Loucy (cell line): ENCODE results near the gene MICU2.

ENCODE experiments used
- H2AFZ ChIP-seq: fragments of 200-600 bp; sonication (generic); 2 replicates; pipeline ENCODE4 v1.6.0; 2016; ENCODE audit warnings: antibody characterized with exemption, mild to moderate bottlenecking, low read length, moderate library complexity
- H3F3A ChIP-seq: fragments of 200-600 bp; 2 replicates; pipeline ENCODE4 v1.6.0; 2016; ENCODE audit warnings: antibody characterized with exemption, low read depth, mild to moderate bottlenecking
- H3K27me3 ChIP-seq: fragments of 200-600 bp; sonication (generic); 2 replicates; pipeline ENCODE4 v1.6.1; 2014; ENCODE audit warnings: low read length, mild to moderate bottlenecking; ENCODE audit not compliant: insufficient read depth, poor library complexity, severe bottlenecking
- H3K36me3 ChIP-seq: fragments of 200-600 bp; sonication (generic); 2 replicates; pipeline ENCODE4 v1.6.1; 2016; ENCODE audit warnings: low read length; ENCODE audit not compliant: insufficient read depth
- H3K4me1 ChIP-seq: fragments of 200-600 bp; sonication (generic); 2 replicates; pipeline ENCODE4 v1.5.1; 2014; ENCODE audit warnings: low read length, mild to moderate bottlenecking; ENCODE audit not compliant: insufficient read depth, poor library complexity, severe bottlenecking
- H3K4me2 ChIP-seq: fragments of 200-600 bp; sonication (generic); 2 replicates; pipeline ENCODE4 v1.6.0; 2014; ENCODE audit warnings: antibody characterized with exemption, low read length, low read depth, mild to moderate bottlenecking; ENCODE audit not compliant: poor library complexity, severe bottlenecking
- H3K4me3 ChIP-seq: fragments of 200-600 bp; sonication (generic); 2 replicates; pipeline ENCODE4 v1.5.1; 2014; ENCODE audit warnings: low read length, mild to moderate bottlenecking, mixed read lengths; ENCODE audit not compliant: poor library complexity, severe bottlenecking
- H3K79me2 ChIP-seq: fragments of 200-600 bp; sonication (generic); 2 replicates; pipeline ENCODE4 v1.6.1; 2014; ENCODE audit warnings: low read length; ENCODE audit not compliant: insufficient read depth
- H3K9ac ChIP-seq: fragments of 200-600 bp; sonication (generic); 2 replicates; pipeline ENCODE4 v1.6.0; 2014; ENCODE audit warnings: mild to moderate bottlenecking, low read depth, low read length, moderate library complexity; ENCODE audit not compliant: poor library complexity, severe bottlenecking
- H3K9me2 ChIP-seq: fragments of 200-600 bp; sonication (generic); replicated peaks from 2 replicates; pipeline ENCODE4 v1.6.1; 2016; ENCODE audit warnings: low read depth, low read length, mixed read lengths
- H3K9me3 ChIP-seq: fragments of 200-600 bp; sonication (generic); 2 replicates; pipeline ENCODE4 v1.6.1; 2014; ENCODE audit warnings: mild to moderate bottlenecking, antibody characterized with exemption, low read length, low read depth; ENCODE audit not compliant: insufficient read depth
- H4K20me1 ChIP-seq: fragments of 200-600 bp; sonication (generic); 2 replicates; pipeline ENCODE4 v1.6.0; 2014; ENCODE audit warnings: antibody characterized with exemption, low read length, mild to moderate bottlenecking; ENCODE audit not compliant: insufficient read depth, poor library complexity, severe bottlenecking
- CTCF ChIP-seq: fragments of 200-600 bp; sonication (generic); conservative IDR thresholded peaks from 2 replicates; pipeline ENCODE4 v1.5.1; 2014; ENCODE audit warnings: mild to moderate bottlenecking, antibody characterized with exemption, low read length
- EZH2phosphoT487 ChIP-seq: fragments of 200-600 bp; IDR thresholded peaks from 2 replicates; pipeline ENCODE4 v1.6.1; 2018; ENCODE audit warnings: antibody characterized with exemption, mild to moderate bottlenecking, moderate library complexity, borderline replicate concordance

Gene MICU2

GRCh38 chr13:21453387-21454081 is 150.4 kb downstream of the MICU2 start:
- Histone ChIP-seq H2AFZ (no peak overlapping the region), H3K4me2 (peak overlapping the region; percentile 89), H3K9ac (no peak overlapping the region), H3K9me2 (no peaks in the 10 kb centered on the region), H3K4me1 (peaks cover 31% of the 10 kb centered on the region), H3K4me3 (peak overlapping the region; percentile 31), H4K20me1 (peaks cover 69% of the 10 kb centered on the region), H3F3A (no peaks in the 10 kb centered on the region), H3K27me3 (no peaks in the 10 kb centered on the region), H3K36me3 (no peaks in the 10 kb centered on the region), H3K79me2 (peaks cover 93% of the 10 kb centered on the region), H3K9me3 (0 out of 2 replicates have a peak, but pooled peaks cover 4% of the 10 kb centered on the region)
- TF ChIP-seq EZH2phosphoT487: no peak
- TF ChIP-seq CTCF: no peak

- TF ChIP-seq CTCF (no peak), EZH2phosphoT487 (no peak)
- peaks cover 18% of the 10 kb centered on the region for H3K4me1 ChIP-seq
- H2AFZ ChIP-seq: no peak overlapping the region
- H3K9me3 ChIP-seq: 0 out of 2 replicates have a peak, but pooled peaks cover 4% of the 10 kb centered on the region
- H4K20me1 ChIP-seq: peaks cover 56% of the 10 kb centered on the region
- no peaks in the 10 kb centered on the region for H3K36me3 ChIP-seq
- H3K4me2 ChIP-seq: peak overlapping the region; percentile 89
- H3K79me2 ChIP-seq: peaks cover 79% of the 10 kb centered on the region
- no peaks in the 10 kb centered on the region for H3F3A ChIP-seq
- no peak overlapping the region for H3K4me3 ChIP-seq
- no peaks in the 10 kb centered on the region for H3K27me3 ChIP-seq
- H3K9me2 ChIP-seq: no peaks in the 10 kb centered on the region
- no peak overlapping the region for H3K9ac ChIP-seq
These were observed 153.0 kb downstream of the MICU2 start for GRCh38 chr13:21450936-21451335.

GRCh38 chr13:21446656-21447055 is 157.3 kb downstream of the MICU2 start:
- no peak for TF ChIP-seq CTCF
- no peak for TF ChIP-seq EZH2phosphoT487
- no peak overlapping the region for H3K4me3 ChIP-seq
- peaks cover 59% of the 10 kb centered on the region for H4K20me1 ChIP-seq
- H3K36me3 ChIP-seq: no peaks in the 10 kb centered on the region
- H2AFZ ChIP-seq: no peak overlapping the region
- H3F3A ChIP-seq: no peaks in the 10 kb centered on the region
- H3K27me3 ChIP-seq: no peaks in the 10 kb centered on the region
- no peaks in the 10 kb centered on the region for H3K9me3 ChIP-seq
- peaks cover 79% of the 10 kb centered on the region for H3K79me2 ChIP-seq
- no peak overlapping the region for H3K4me2 ChIP-seq
- H3K9ac ChIP-seq: no peak overlapping the region
- no peaks in the 10 kb centered on the region for H3K9me2 ChIP-seq
- peaks cover 3% of the 10 kb centered on the region for H3K4me1 ChIP-seq
